HepG2 (cell line): ENCODE measurements around the gene SLC22A31. TPM values are rescaled to one million over a fixed set of nuclear protein-coding genes. Genes with fewer than 3 reads are reported as not detected.

Source experiments
- CC2D1A ChIP-seq: sonication (generic); formaldehyde crosslinking; IDR thresholded peaks from 2 replicates; pipeline ENCODE4 v1.8.1; 2023; ENCODE audit warnings: mild to moderate bottlenecking, missing genetic modification reagents
- ETV5 ChIP-seq: IDR thresholded peaks from 2 replicates; pipeline ENCODE4 v1.6.1; 2018; ENCODE audit warnings: missing biosample characterization, missing genetic modification reagents, inconsistent platforms, borderline replicate concordance
- HIVEP1 ChIP-seq: sonication (generic); formaldehyde crosslinking; IDR thresholded peaks from 2 replicates; pipeline ENCODE4 v1.4.0; 2020; ENCODE audit warnings: mild to moderate bottlenecking, missing genetic modification reagents
- HOXA3 ChIP-seq: sonication (generic); formaldehyde crosslinking; IDR thresholded peaks from 2 replicates; pipeline ENCODE4 v1.5.0; 2020; ENCODE audit warnings: missing genetic modification reagents
- ZMAT3 ChIP-seq: sonication (generic); formaldehyde crosslinking; conservative IDR thresholded peaks from 2 replicates; pipeline ENCODE4 v1.7.0; 2021; ENCODE audit warnings: missing genetic modification reagents
- ZNF572 ChIP-seq: sonication (generic); formaldehyde crosslinking; IDR thresholded peaks from 2 replicates; pipeline ENCODE4 v1.5.1; 2020; ENCODE audit warnings: mild to moderate bottlenecking, missing genetic modification reagents
- ZNF713 ChIP-seq: sonication (generic); formaldehyde crosslinking; IDR thresholded peaks from 2 replicates; pipeline ENCODE4 v1.4.0; 2020; ENCODE audit warnings: mild to moderate bottlenecking, missing genetic modification reagents
- ZNF780A ChIP-seq: sonication (generic); formaldehyde crosslinking; IDR thresholded peaks from 2 replicates; pipeline ENCODE4 v1.8.0; 2022; ENCODE audit warnings: mild to moderate bottlenecking, missing genetic modification reagents, moderate library complexity
- polyA plus RNA-seq, 8 experiments: library from polyadenylated mRNA; depleted of rRNA in 3 of 8; stranded (reverse) in 7 of 8; unstranded in 1 of 8; fragments of >200 nt; fragmentation: Illumina TruSeq in 4 of 8; extraction: Trizol in 4 of 8; gene quantifications; 2 replicates each; pipeline versions ENCODE4 v1.2.1 to v1.2.3, GENCODE V29; 2011 to 2016; ENCODE audit warnings: low read depth in 4 of 8, missing spikeins in 1 of 8, mixed read lengths in 1 of 8; ENCODE audit not compliant: insufficient read depth in 1 of 8
- total RNA-seq, 5 experiments: library from RNA; depleted of rRNA; stranded (reverse); fragments of >200 nt; fragmentation: Illumina TruSeq; extraction: Trizol; gene quantifications; 2 replicates each; pipeline ENCODE4 v1.2.3, GENCODE V29; 2016; ENCODE audit warnings: low read depth in 1 of 5
- TF ChIP-seq, protein P1 (sequence below): sonication (generic); formaldehyde crosslinking; IDR thresholded peaks from 2 replicates; pipeline ENCODE4 v1.8.0; 2022; ENCODE audit warnings: mild to moderate bottlenecking, missing genetic modification reagents, borderline replicate concordance
- TF ChIP-seq, protein P2 (sequence below): sonication (generic); formaldehyde crosslinking; IDR thresholded peaks from 2 replicates; pipeline ENCODE4 v1.8.0; 2022; ENCODE audit warnings: low read depth, missing genetic modification reagents
- TF ChIP-seq, protein P3 (sequence below): sonication (generic); formaldehyde crosslinking; conservative IDR thresholded peaks from 2 replicates; pipeline ENCODE4 v1.4.0; 2020; ENCODE audit warnings: missing genetic modification reagents
- TF ChIP-seq, protein P4 (sequence below): IDR thresholded peaks from 2 replicates; pipeline ENCODE4 v1.6.1; 2016; ENCODE audit warnings: missing compliant biosample characterization, missing genetic modification reagents, borderline replicate concordance
- TF ChIP-seq, protein P5 (sequence below): sonication (generic); formaldehyde crosslinking; IDR thresholded peaks from 2 replicates; pipeline ENCODE4 v1.9.0; 2021; ENCODE audit warnings: missing genetic modification reagents, mild to moderate bottlenecking, borderline replicate concordance
- TF ChIP-seq, protein P6 (sequence below): sonication (generic); formaldehyde crosslinking; IDR thresholded peaks from 2 replicates; pipeline ENCODE4 v1.5.0; 2020; ENCODE audit warnings: missing genetic modification reagents
- TF ChIP-seq, protein P7 (sequence below): sonication (generic); formaldehyde crosslinking; IDR thresholded peaks from 2 replicates; pipeline ENCODE4 v1.5.1; 2020; ENCODE audit warnings: missing genetic modification reagents, mild to moderate bottlenecking, borderline replicate concordance

The SLC22A31 gene
- total and polyA plus RNA-seq, 2 of the 13 experiments (the other 11 are each of a cell fraction or from before 2014, with no cell fraction given): 67.3 to 83.3 TPM

DNA sequence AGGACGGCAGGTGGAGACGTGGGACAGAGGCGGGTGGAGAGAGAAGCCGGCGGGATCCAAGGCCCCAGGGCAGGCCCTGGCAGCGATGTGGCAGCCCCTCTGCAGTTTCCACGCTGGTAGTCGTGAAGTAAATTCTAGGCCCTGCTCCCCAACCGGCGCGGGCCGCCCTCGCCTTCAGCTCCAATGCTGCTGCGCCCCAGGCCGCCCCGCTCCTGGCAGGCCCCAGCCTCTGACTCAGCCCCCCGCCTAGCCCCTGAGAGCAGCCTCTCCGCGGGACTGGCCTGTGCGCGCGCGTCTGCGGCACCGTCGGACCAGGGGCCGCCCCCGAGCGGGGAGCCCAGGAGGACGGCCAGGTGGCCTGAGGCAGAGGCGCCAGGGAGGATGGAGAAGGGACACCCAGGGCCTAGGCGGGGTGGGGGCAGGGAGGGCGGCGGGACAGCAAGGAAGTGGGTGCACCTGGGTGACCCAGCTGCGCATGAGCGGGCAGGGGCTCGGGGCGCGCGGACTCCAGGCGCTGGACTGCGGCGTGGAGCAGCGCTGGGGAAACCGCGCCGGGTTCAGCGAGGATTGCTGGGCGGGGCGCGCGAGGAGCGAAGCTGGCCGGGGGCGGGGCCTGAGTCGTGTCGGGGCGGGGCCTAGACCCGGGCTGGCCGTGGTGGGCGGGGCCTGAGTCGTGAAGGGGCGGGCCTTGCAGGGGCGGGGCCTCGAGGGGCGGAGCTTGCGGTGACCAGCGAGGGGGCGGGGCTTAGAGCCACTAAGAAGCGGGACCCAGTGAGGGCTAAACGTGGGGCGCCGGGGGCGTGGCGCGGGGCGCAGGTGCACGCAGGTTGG, 46.8 kb upstream of the SLC22A31 start (continued):
- TF ChIP-seq ZNF780A (CRISPR knock-in tag) (no peak; the same call in 1 of the 2 replicates), HIVEP1 (no peak; the same call in 1 of the 2 replicates), HOXA3 (CRISPR knock-in tag) (peak; percentile 50; the same call in 1 of the 2 replicates), CC2D1A (CRISPR knock-in tag) (no peak), ZMAT3 (no peak; the same call in none of the 2 replicates), ZNF713 (CRISPR knock-in tag) (no peak), ZNF572 (CRISPR knock-in tag) (peak; percentile 99), ETV5 (peak; percentile 26; the same call in 1 of the 2 replicates)
- TF ChIP-seq, protein P1, sequence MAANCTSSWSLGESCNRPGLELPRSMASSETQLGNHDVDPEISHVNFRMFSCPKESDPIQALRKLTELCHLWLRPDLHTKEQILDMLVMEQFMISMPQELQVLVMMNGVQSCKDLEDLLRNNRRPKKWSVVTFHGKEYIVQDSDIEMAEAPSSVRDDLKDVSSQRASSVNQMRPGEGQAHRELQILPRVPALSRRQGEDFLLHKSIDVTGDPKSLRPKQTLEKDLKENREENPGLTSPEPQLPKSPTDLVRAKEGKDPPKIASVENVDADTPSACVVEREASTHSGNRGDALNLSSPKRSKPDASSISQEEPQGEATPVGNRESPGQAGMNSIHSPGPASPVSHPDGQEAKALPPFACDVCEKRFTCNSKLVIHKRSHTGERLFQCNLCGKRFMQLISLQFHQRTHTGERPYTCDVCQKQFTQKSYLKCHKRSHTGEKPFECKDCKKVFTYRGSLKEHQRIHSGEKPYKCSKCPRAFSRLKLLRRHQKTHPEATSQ: no peak
- TF ChIP-seq, protein P2, sequence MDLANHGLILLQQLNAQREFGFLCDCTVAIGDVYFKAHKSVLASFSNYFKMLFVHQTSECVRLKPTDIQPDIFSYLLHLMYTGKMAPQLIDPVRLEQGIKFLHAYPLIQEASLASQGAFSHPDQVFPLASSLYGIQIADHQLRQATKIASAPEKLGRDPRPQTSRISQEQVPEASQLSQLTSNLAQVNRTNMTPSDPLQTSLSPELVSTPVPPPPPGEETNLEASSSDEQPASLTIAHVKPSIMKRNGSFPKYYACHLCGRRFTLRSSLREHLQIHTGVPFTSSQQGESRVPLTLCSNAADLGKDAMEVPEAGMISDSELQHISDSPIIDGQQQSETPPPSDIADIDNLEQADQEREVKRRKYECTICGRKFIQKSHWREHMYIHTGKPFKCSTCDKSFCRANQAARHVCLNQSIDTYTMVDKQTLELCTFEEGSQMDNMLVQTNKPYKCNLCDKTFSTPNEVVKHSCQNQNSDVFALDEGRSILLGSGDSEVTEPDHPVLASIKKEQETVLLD: peak; percentile 73
- TF ChIP-seq, protein P3, sequence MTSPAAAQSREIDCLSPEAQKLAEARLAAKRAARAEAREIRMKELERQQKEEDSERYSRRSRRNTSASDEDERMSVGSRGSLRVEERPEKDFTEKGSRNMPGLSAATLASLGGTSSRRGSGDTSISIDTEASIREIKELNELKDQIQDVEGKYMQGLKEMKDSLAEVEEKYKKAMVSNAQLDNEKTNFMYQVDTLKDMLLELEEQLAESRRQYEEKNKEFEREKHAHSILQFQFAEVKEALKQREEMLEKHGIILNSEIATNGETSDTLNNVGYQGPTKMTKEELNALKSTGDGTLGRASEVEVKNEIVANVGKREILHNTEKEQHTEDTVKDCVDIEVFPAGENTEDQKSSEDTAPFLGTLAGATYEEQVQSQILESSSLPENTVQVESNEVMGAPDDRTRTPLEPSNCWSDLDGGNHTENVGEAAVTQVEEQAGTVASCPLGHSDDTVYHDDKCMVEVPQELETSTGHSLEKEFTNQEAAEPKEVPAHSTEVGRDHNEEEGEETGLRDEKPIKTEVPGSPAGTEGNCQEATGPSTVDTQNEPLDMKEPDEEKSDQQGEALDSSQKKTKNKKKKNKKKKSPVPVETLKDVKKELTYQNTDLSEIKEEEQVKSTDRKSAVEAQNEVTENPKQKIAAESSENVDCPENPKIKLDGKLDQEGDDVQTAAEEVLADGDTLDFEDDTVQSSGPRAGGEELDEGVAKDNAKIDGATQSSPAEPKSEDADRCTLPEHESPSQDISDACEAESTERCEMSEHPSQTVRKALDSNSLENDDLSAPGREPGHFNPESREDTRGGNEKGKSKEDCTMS (CRISPR knock-in tag): no peak
- TF ChIP-seq, protein P4, sequence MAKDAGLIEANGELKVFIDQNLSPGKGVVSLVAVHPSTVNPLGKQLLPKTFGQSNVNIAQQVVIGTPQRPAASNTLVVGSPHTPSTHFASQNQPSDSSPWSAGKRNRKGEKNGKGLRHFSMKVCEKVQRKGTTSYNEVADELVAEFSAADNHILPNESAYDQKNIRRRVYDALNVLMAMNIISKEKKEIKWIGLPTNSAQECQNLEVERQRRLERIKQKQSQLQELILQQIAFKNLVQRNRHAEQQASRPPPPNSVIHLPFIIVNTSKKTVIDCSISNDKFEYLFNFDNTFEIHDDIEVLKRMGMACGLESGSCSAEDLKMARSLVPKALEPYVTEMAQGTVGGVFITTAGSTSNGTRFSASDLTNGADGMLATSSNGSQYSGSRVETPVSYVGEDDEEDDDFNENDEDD (CRISPR knock-in tag): peak; percentile 93
- TF ChIP-seq, protein P5, sequence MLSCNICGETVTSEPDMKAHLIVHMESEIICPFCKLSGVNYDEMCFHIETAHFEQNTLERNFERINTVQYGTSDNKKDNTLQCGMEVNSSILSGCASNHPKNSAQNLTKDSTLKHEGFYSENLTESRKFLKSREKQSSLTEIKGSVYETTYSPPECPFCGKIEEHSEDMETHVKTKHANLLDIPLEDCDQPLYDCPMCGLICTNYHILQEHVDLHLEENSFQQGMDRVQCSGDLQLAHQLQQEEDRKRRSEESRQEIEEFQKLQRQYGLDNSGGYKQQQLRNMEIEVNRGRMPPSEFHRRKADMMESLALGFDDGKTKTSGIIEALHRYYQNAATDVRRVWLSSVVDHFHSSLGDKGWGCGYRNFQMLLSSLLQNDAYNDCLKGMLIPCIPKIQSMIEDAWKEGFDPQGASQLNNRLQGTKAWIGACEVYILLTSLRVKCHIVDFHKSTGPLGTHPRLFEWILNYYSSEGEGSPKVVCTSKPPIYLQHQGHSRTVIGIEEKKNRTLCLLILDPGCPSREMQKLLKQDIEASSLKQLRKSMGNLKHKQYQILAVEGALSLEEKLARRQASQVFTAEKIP (CRISPR knock-in tag): no peak
- TF ChIP-seq, protein P6, sequence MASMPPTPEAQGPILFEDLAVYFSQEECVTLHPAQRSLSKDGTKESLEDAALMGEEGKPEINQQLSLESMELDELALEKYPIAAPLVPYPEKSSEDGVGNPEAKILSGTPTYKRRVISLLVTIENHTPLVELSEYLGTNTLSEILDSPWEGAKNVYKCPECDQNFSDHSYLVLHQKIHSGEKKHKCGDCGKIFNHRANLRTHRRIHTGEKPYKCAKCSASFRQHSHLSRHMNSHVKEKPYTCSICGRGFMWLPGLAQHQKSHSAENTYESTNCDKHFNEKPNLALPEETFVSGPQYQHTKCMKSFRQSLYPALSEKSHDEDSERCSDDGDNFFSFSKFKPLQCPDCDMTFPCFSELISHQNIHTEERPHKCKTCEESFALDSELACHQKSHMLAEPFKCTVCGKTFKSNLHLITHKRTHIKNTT (CRISPR knock-in tag): no peak
- TF ChIP-seq, protein P7, sequence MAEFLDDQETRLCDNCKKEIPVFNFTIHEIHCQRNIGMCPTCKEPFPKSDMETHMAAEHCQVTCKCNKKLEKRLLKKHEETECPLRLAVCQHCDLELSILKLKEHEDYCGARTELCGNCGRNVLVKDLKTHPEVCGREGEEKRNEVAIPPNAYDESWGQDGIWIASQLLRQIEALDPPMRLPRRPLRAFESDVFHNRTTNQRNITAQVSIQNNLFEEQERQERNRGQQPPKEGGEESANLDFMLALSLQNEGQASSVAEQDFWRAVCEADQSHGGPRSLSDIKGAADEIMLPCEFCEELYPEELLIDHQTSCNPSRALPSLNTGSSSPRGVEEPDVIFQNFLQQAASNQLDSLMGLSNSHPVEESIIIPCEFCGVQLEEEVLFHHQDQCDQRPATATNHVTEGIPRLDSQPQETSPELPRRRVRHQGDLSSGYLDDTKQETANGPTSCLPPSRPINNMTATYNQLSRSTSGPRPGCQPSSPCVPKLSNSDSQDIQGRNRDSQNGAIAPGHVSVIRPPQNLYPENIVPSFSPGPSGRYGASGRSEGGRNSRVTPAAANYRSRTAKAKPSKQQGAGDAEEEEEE: no peak
